WTC11 (cell line): ENCODE measurements around the gene MCEE. TPM values are rescaled to one million over a fixed set of nuclear protein-coding genes. Genes with fewer than 3 reads are reported as not detected.

ENCODE experiments used
- ATAC-seq: fragments of 200-7000 bp; cut with Tn5 transposase; 2 replicates; pipeline ENCODE4 v1.10.0; 2021; ENCODE audit warnings: mild to moderate bottlenecking, moderate library complexity
- CTCF ChIA-PET: fragments of 300-600 bp; sonication (Branson Sonifier 250); formaldehyde crosslinking; loops from one replicate; lab custom pipeline; 2021; ENCODE audit warnings: antibody characterized with exemption; lab: Charles Lee
- POLR2A ChIA-PET: fragments of 350-600 bp; sonication (Branson Sonifier 250); formaldehyde crosslinking; loops from one replicate; lab custom pipeline; 2021; ENCODE audit warnings: antibody characterized with exemption; lab: Charles Lee
- DNase-seq: peaks from one replicate; pipeline ENCODE4 v3.0.0; 2021; ENCODE audit warnings: low spot score
- H3K27ac Mint-ChIP-seq: 2 replicates; pipeline ENCODE4 v1.8.0; 2021; ENCODE audit warnings: mixed read lengths
- H3K27me3 Mint-ChIP-seq: 2 replicates; pipeline ENCODE4 v1.8.0; 2021; ENCODE audit warnings: low read depth, mild to moderate bottlenecking, moderate library complexity, mixed read lengths
- H3K36me3 Mint-ChIP-seq: 2 replicates; pipeline ENCODE4 v1.8.0; 2021; ENCODE audit warnings: mixed read lengths
- H3K4me1 Mint-ChIP-seq: 2 replicates; pipeline ENCODE4 v1.8.0; 2022; ENCODE audit warnings: mixed read lengths
- H3K4me3 Mint-ChIP-seq: 2 replicates; pipeline ENCODE4 v1.8.0; 2021; ENCODE audit warnings: mild to moderate bottlenecking, moderate library complexity, mixed read lengths
- H3K9me3 Mint-ChIP-seq: 2 replicates; pipeline ENCODE4 v1.8.0; 2021; ENCODE audit warnings: mixed read lengths
- CREB1 ChIP-seq: sonication (generic); formaldehyde crosslinking; IDR thresholded peaks from 2 replicates; pipeline ENCODE4 v1.8.0; 2023; ENCODE audit warnings: mild to moderate bottlenecking, missing genetic modification reagents
- ETV6 ChIP-seq: sonication (generic); formaldehyde crosslinking; IDR thresholded peaks from 2 replicates; pipeline ENCODE4 v1.8.1; 2022; ENCODE audit warnings: mild to moderate bottlenecking, missing genetic modification reagents
- FOXP1 ChIP-seq: sonication (generic); formaldehyde crosslinking; IDR thresholded peaks from 2 replicates; pipeline ENCODE4 v1.8.0; 2022; ENCODE audit warnings: missing genetic modification reagents, mild to moderate bottlenecking, moderate library complexity, borderline replicate concordance
- HMGXB4 ChIP-seq: sonication (generic); formaldehyde crosslinking; IDR thresholded peaks from 2 replicates; pipeline ENCODE4 v1.8.1; 2023; ENCODE audit warnings: mild to moderate bottlenecking, moderate library complexity, missing genetic modification reagents
- IRF2 ChIP-seq: sonication (generic); formaldehyde crosslinking; IDR thresholded peaks from 2 replicates; pipeline ENCODE4 v1.8.0; 2022; ENCODE audit warnings: low read depth, missing genetic modification reagents, borderline replicate concordance
- MLX ChIP-seq: sonication (generic); formaldehyde crosslinking; IDR thresholded peaks from 2 replicates; pipeline ENCODE4 v1.8.1; 2023; ENCODE audit warnings: mild to moderate bottlenecking, missing genetic modification reagents, moderate library complexity
- MXD4 ChIP-seq: fragments of 250-450 bp; sonication (Bioruptor Pico); IDR thresholded peaks from 2 replicates; pipeline ENCODE4 v1.8.0; 2021; ENCODE audit warnings: mild to moderate bottlenecking, moderate library complexity, borderline replicate concordance
- NR2C2 ChIP-seq: sonication (generic); formaldehyde crosslinking; IDR thresholded peaks from 2 replicates; pipeline ENCODE4 v1.8.0; 2022; ENCODE audit warnings: mild to moderate bottlenecking, missing genetic modification reagents
- NR3C1 ChIP-seq: sonication (generic); formaldehyde crosslinking; conservative IDR thresholded peaks from 2 replicates; pipeline ENCODE4 v1.8.1; 2023; ENCODE audit warnings: low read depth, mild to moderate bottlenecking, missing genetic modification reagents
- SOX15 ChIP-seq: fragments of 250-450 bp; sonication (Bioruptor Pico); IDR thresholded peaks from 2 replicates; pipeline ENCODE4 v1.9.0; 2021; ENCODE audit warnings: mild to moderate bottlenecking
- STAT6 ChIP-seq: sonication (generic); formaldehyde crosslinking; conservative IDR thresholded peaks from 2 replicates; pipeline ENCODE4 v1.8.1; 2023; ENCODE audit warnings: mild to moderate bottlenecking, low read depth, missing genetic modification reagents, moderate library complexity
- USF1 ChIP-seq: sonication (generic); formaldehyde crosslinking; IDR thresholded peaks from 2 replicates; pipeline ENCODE4 v1.8.0; 2022; ENCODE audit warnings: mild to moderate bottlenecking, missing genetic modification reagents
- ZBTB21 ChIP-seq: sonication (generic); formaldehyde crosslinking; IDR thresholded peaks from 2 replicates; pipeline ENCODE4 v1.8.1; 2023; ENCODE audit warnings: mild to moderate bottlenecking, missing genetic modification reagents, borderline replicate concordance
- ZNF512 ChIP-seq: sonication (generic); formaldehyde crosslinking; IDR thresholded peaks from 2 replicates; pipeline ENCODE4 v1.8.1; 2022; ENCODE audit warnings: missing genetic modification reagents, borderline replicate concordance
- total RNA-seq: library from RNA; stranded (reverse); gene quantifications from 3 replicates; pipeline ENCODE4 v1.2.3, GENCODE V29; 2021

MCEE gene
- total RNA-seq, 1 experiment from 2014 or later = 18.7 TPM

DNA sequence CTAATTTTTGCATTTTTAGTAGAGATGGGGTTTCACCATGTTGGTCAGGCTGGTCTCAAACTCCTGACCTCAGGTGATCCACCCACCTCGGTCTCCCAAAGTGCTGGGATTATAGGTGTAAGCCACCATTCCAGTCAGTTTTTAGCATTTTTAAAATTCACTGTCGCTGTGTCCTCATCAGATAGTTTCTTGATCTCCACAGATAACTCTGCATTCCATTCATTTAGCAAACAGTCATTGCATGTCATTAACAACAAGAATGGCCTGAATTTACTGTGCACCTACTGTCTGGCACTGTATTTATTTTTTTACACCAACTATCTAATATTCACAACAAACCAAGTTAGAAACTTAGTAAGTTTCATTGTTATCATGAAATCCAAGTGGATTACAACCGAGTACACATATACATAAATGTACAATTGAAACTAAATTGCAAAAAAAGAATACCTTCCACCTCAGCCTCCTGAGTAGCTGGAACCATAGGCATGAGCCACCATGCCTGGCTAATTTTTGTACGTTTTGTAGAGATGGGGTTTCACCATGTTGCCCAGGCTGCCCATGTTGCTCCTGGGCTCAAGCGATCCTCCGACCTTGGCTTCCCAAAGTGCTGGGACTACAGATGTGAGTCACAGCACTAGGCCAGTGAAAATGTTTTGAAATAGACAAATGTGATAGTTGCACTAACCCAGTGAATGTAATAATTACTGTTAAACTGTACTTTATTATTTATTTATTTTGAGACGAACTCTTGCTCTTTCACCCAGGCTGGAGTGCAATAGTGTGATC lies 4.3 kb downstream of the MCEE start (continued):
- TF ChIP-seq CREB1 (CRISPR knock-in tag) (no peak), SOX15 (no peak), MLX (CRISPR knock-in tag) (no peak), IRF2 (CRISPR knock-in tag) (no peak), ZBTB21 (CRISPR knock-in tag) (no peak)
- TF ChIP-seq, all 79 proteins: peak for 0

GRCh38 chr2:71122387-71123298 lies 7.4 kb downstream of the MCEE start:
- Mint-ChIP-seq H3K9me3 (peaks cover 5% of the 10 kb centered on the region; the same call in 1 of the 2 replicates), H3K36me3 (peaks cover 27% of the 10 kb centered on the region), H3K27ac (no peak overlapping the region), H3K4me3 (no peak overlapping the region), H3K27me3 (no peaks in the 10 kb centered on the region), H3K4me1 (no peaks in the 10 kb centered on the region)
- POLR2A ChIA-PET = no interaction called here
- CTCF ChIA-PET = interaction anchor here (0.6 kb wide), 1 partner anchor 76 kb away, joined by 4 read pairs; no protein-coding TSS in a partner anchor
- ATAC-seq = no peak
- TF ChIP-seq MXD4 (CRISPR knock-in tag) (no peak), FOXP1 (CRISPR knock-in tag) (no peak), NR3C1 (CRISPR knock-in tag) (no peak), ETV6 (CRISPR knock-in tag) (no peak), NR2C2 (CRISPR knock-in tag) (no peak), ZNF512 (CRISPR knock-in tag) (no peak), STAT6 (CRISPR knock-in tag) (no peak), USF1 (no peak), HMGXB4 (CRISPR knock-in tag) (no peak)
- DNase-seq = no peak
